Measurements from ENCODE around the gene GEMIN4.
"Not testable (repeated sequence)": the region's sequence is repeated elsewhere in the genome, so short reads cannot be mapped to it uniquely, and the experiment has no call there.

GEMIN4 gene

GRCh38 chr17:778096-778495 lies 26.0 kb upstream of the GEMIN4 start:
- DNase-seq (ENCODE audit: low read depth), result no peak

GRCh38 chr17:774313-774584 lies 22.2 kb upstream of the GEMIN4 start:
- no peak for DNase-seq (ENCODE audit: low read depth)

GRCh38 chr17:773467-774312 lies 21.6 kb upstream of the GEMIN4 start:
- DNase-seq (ENCODE audit: low read depth), result no peak

GRCh38 chr17:773016-773415 lies 21.0 kb upstream of the GEMIN4 start:
- no peak for DNase-seq (ENCODE audit: low read depth)

GRCh38 chr17:767076-767475 lies 15.0 kb upstream of the GEMIN4 start:
- DNase-seq (ENCODE audit: low read depth), result no peak

DNA sequence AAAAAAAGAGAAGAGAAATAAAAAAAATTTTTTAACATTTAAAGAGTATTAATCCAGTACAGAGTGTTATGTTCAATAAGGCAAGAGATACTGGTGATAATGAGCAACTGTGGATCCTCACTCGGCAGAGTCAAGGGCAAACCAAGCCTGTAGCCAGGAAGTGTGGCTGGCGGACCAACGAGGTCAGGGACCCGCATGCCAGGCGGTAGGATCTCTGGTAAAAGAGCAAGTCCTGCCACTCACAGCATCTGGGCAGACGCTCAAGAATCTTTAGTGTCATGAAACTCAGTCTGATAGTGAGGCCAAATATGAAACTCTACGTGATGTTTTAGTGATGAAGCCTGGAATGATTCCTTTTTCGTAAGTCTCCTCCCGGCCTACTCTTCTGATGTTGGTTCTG lies 8.3 kb upstream of the GEMIN4 start:
- DNase-seq (ENCODE audit: low read depth), result no peak

- no peak for DNase-seq (ENCODE audit: low read depth)
Observed at GRCh38 chr17:759964-760363, 7.9 kb upstream of the GEMIN4 start.

GRCh38 chr17:756010-756567 lies 4.0 kb upstream of the GEMIN4 start:
- not testable (repeated sequence) for DNase-seq (ENCODE audit: low read depth)

DNA sequence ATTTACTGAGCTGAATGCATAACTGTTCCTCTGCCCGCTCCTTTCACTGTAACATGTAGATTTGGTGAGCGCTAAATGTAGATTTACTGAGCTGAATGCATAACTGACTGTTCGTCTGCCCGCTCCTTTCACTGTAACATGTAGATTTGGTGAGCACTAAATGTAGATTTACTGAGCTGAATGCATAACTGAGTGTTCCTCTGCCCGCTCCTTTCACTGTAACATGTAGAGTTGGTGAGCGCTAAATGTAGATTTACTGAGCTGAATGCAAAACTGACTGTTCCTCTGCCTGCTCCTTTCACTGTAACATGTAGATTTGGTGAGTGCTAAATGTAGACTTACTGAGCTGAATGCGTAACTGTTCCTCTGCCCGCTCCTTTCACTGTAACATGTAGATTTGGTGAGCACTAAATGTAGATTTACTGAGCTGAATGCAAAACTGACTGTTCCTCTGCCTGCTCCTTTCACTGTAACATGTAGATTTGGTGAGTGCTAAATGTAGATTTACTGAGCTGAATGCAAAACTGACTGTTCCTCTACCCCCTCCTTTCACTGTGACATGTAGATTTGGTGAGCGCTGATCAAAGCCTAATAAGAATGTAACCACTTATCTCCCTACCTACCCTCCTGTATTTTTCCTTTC lies 3.4 kb upstream of the GEMIN4 start:
- DNase-seq (ENCODE audit: low read depth), result not testable (repeated sequence)

DNA sequence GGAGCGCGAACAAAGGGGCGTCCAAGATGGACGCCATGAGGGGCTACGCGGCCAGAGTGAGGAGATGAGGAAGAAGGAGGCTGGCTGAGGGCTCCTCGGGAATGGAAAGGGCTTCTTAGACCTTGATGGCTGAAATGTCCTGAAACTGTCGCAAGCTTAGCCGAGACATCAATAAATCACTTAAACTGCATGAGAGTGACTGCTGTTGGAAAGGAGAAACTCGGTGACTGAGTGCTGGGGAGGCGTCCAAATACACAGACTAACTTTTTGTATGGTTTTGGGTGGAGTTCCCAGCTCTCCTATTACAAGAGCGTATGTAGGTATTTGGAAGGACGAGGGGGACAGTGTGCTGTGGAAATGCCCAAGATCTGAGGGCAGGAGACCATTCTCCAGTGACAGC lies 1.4 kb upstream of the GEMIN4 start:
- DNase-seq (ENCODE audit: low read depth), result no peak

- DNase-seq (ENCODE audit: low read depth), result peak; percentile 13
Observed at GRCh38 chr17:752620-753219, 656 bp upstream of the GEMIN4 start.

DNA sequence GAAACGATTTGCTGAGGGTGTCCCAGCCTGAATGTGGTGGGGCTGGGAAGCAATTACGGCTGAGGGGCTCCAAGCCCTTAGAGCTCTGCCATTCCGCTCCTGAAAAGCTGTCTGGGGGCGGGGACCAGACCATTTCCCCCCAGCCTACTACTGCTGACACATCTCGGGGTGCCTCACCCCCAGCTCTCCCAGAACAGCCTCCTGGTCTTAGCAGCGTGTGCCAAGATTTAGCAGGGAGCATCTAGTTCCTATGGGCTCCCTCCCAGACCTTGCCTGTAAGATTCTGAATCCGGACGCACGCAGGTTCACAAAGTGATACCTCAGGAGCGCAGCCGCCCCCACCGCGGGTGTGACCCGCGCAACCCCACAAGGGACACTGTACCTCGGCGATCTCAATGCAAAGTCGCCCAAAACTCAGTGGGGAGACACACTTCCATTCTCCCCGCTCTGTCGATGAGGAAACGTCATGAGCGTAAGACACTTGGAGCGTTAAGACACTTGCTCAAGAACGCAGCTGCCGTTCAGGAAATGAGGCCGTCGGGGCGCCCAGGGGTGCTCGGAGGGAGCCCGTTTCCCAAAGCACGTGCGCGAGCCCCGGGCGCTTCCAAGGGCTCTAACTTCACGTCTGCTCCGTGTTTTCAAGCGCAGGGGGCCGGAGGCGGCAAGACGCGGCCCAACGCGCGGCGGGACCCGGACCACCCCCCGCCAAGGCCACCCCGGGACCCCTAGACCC lies 629 bp downstream of the GEMIN4 start:
- DNase-seq (ENCODE audit: low read depth), result no peak

DNA sequence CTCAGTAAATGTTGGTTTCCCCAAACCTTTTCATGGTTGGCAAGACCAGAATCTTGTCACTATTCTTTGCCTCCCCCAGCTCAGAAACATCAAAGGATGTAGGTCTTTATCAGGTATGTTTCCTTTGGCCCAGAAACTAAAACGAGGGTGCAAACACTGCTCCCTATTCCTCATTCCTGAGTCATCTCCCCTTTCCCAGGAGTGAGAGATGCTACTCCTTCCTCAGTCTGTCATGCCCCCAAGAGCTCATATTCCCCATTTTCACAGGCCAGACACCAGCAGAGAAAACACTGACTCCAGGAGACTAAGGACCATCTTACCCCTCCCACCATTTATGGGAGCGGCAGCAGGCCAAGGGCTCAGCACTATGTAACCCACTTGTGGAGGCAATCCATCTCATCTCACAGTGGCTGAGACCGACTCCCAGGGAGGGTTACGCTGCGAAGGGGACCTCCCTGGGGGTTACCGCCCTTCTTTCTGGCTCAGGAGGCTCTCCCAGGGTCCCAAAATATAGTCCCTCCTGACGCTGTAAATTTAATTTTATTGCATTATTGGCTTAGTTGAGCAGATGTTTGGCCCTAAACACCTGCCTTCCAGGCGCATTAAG lies 1.5 kb downstream of the GEMIN4 start:
- no peak for DNase-seq (ENCODE audit: low read depth)

GRCh38 chr17:749359-749758 lies 2.7 kb downstream of the GEMIN4 start:
- DNase-seq (ENCODE audit: low read depth), result not testable (repeated sequence)

- DNase-seq (ENCODE audit: low read depth), result not testable (repeated sequence)
Observed at GRCh38 chr17:748604-749003, 3.5 kb downstream of the GEMIN4 start.

DNA sequence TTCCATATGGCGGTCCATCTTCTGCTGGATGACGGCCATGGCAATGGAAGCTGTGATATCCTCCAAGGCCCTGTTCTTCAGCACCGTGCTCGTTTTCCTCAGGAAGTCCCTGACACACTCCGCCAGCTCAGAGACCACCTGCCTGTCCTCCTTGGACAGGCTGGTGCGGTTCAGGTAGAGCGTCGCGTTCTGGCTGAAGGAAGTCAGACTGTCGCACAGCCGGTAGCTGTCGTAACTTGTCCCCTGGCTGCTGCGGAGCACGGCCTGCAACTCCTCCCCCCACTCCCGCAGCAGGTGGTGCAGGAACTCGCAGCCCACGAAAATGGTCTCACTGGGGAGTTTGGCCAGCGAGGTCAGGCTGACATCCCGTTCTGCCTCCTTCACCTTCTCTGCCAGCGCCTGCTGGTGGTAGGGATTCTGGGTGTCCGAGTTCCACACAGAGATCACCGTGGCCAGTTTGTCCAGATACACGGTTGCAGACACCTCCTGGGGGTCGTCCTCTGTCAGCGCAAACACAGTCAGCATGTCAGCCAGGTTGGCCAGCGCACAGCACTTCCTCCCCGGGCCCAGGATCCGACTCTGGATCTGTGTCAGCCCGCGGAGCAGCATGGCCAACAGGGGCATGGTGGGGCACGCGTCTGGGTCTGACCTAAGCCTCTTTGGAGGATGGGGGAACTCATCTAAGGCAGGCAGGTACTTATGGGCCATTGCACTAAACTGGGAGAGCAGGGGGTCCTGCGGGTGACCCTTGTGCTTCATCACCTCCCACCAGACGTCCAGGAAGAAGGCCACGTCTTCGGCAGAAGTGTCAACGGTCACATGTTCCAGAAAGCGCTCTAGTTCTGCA lies 5.1 kb downstream of the GEMIN4 start:
- DNase-seq (ENCODE audit: low read depth), result no peak

DNA sequence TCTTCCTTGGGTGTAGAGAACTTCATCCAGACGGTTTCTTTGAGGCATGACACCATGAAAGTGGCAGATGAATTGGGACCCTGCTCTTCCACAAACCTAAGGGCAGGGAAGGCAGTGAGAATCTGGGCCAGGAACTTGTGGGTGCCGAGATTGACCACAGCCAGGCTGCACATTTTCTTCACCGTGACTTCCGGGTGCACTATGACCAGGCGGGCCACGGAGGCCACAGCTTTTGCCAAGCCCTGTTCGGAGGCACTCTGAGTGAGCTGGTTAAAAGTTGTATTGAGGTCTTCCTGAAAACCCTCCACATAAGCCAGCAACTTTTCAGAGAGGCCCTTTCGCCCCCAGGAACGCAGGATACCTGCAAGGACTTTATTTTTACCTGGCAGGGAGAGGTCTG lies 5.9 kb downstream of the GEMIN4 start:
- DNase-seq (ENCODE audit: low read depth), result no peak

- no peak for DNase-seq (ENCODE audit: low read depth)
Observed at GRCh38 chr17:745406-745805, 6.7 kb downstream of the GEMIN4 start.

- no peak for DNase-seq (ENCODE audit: low read depth)
Observed at GRCh38 chr17:744937-745336, 7.1 kb downstream of the GEMIN4 start.

DNA sequence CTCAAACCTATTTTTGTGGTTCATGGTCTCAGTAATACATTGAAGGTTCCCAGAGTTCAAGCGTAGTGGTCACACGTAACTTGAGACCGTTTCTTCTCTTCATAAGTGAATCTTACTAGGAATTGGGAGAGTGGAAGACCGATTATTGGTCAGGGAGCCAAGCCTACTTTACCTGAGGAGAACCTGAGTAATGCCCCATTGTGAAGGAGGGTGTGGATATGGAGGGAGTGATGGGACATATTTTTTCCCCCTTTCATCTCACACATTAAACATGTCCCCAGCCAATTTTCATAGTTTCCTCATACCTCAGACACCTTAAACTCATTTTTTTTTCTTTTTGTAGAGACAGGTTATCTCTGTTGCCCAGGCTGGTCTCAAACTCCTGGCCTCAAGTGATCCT lies 8.9 kb downstream of the GEMIN4 start:
- no peak for DNase-seq (ENCODE audit: low read depth)

GRCh38 chr17:742147-742793 lies 9.8 kb downstream of the GEMIN4 start:
- DNase-seq (ENCODE audit: low read depth), result no peak
